Measurements from ENCODE around the gene TSSK6. TPM values are rescaled to one million over a fixed set of nuclear protein-coding genes. Genes with fewer than 3 reads are reported as not detected.

Gene TSSK6
- total RNA-seq, 1 experiment from 2014 or later, result 1.8 TPM

DNA sequence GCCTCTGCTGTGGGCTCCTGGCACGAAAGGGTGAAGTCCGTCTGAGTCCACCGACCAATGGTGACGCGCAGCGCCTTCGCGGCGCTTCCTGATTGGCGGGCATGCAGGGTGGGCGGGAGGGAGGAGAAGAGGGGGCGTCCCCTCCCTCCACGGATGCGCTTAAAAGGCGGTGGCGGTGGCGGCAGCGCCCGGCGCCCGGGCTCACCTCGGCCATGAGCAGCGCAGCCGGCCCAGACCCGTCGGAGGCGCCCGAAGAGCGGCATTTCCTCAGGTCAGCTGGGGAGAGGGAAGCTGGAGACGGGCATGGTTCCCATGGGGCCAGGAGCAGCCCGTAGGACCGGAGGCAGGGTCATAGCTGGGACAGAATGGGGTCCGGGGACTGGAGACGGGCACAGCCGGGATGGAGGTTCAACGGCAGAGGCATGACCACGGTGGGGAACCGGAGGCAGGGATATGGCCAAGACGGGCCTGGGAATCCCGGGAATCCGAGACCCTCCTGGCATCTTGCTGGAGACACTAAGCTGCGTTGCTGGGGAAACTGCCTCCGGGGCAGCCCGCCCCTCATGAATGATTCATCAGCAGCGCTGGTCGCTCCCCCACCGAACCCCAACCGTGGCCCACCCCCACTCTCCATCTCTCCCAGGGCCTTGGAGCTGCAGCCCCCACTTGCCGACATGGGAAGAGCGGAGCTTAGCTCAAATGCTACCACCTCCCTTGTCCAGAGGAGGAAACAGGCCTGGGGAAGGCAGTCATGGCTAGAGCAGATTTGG is 13.6 kb upstream of the TSSK6 start, which contains the start of gene YJEFN3:
Gene YJEFN3, plus strand, starts transcription at position 191 of the 770 bp plus-strand sequence. Its CDS starts 22 bp downstream, at position 213.
- DNase-seq, result no peak
- no peak within 1 kb of the TSS for H3K4me3 ChIP-seq
- H3K36me3 ChIP-seq, result peaks cover 13% of the 10 kb centered on the region

GRCh38 chr19:19527674-19528625 is 12.6 kb upstream of the TSSK6 start:
- H3K9me3 ChIP-seq (replicated peaks), result no peaks in the 10 kb centered on the region
- no peaks in the 10 kb centered on the region for H3K4me1 ChIP-seq
- H3K36me3 ChIP-seq, result peaks cover 13% of the 10 kb centered on the region
- no peaks in the 10 kb centered on the region for H3K27me3 ChIP-seq
- DNase-seq, result no peak
- no peak overlapping the region for H3K27ac ChIP-seq
- H3K4me3 ChIP-seq, result no peak overlapping the region

More for the DNA sequence above, 13.6 kb upstream of the TSSK6 start, which contains the start of gene YJEFN3:
- no peaks in the 10 kb centered on the region for H3K27me3 ChIP-seq
- no peaks in the 10 kb centered on the region for H3K9me3 ChIP-seq (replicated peaks)
- H3K4me1 ChIP-seq, result no peaks in the 10 kb centered on the region
- no peak within 1 kb of the TSS for H3K27ac ChIP-seq

DNA sequence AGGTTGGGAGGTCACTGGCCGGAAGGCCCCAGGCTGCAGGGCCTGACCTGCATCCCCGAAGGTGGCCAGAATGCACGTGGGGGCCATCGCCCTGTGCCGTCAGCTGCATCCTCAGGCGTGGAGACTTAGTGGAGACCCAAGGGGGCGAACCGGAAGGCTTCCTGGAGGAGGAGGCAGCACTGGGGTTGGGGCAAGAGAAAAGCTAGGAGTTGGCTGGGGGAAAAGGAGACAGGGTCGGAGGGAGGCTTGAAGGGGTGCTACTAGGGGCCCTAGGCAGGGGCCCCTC is 12.0 kb upstream of the TSSK6 start:
- H3K9me3 ChIP-seq (replicated peaks), result no peaks in the 10 kb centered on the region
- no peaks in the 10 kb centered on the region for H3K4me1 ChIP-seq
- H3K27ac ChIP-seq, result no peak overlapping the region
- no peaks in the 10 kb centered on the region for H3K27me3 ChIP-seq
- no peak overlapping the region for H3K4me3 ChIP-seq
- peaks cover 13% of the 10 kb centered on the region for H3K36me3 ChIP-seq
- DNase-seq, result no peak

DNA sequence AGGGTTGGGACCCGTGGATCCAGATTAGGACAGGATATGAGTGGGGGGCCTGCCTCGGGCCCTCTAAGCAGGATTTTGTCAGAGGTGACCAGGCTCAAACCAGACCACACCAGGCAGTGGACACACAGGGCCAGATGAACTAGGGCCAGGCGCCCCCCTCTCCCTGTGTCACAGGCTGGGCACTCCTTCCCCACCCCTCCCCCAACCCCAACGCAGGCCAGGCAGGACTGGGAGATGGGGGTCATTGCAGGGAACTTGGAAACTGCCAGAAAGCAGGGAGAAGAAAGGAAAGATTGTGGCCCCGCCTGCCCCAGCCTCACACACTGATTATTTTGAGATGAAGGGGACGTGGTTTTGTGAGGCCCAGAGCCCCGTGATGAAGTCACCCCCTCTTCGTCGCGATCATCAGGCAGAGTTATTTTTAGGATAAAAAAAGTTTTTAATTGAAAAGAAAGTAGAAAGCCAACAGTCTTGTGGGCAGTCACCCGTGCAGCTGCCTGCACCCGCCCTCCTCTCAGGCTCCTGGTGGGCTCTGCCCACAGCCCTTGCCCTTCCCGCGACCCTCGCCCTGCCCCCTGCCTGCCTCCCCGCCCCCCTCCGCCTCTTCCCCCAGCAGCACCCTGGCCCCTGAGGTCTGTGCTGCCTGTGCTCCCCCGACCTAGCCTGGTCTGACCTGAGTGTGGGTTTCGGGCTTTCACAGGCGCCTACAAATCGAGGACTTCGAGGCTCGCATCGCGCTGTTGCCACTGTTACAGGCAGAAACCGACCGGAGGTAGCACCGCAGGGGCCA is 11.4 kb upstream of the TSSK6 start:
- no peaks in the 10 kb centered on the region for H3K9me3 ChIP-seq (replicated peaks)
- no peak overlapping the region for H3K4me3 ChIP-seq
- no peaks in the 10 kb centered on the region for H3K4me1 ChIP-seq
- DNase-seq, result no peak
- no peaks in the 10 kb centered on the region for H3K27me3 ChIP-seq
- no peak overlapping the region for H3K27ac ChIP-seq
- peaks cover 13% of the 10 kb centered on the region for H3K36me3 ChIP-seq

GRCh38 chr19:19525611-19526380 is 10.4 kb upstream of the TSSK6 start:
- Histone ChIP-seq H3K27me3 (no peaks in the 10 kb centered on the region), H3K27ac (no peak overlapping the region), H3K36me3 (peaks cover 17% of the 10 kb centered on the region), H3K4me3 (no peak overlapping the region), H3K4me1 (no peaks in the 10 kb centered on the region), H3K9me3 (replicated peaks) (no peaks in the 10 kb centered on the region)
- no peak for DNase-seq

- DNase-seq, result no peak
- Histone ChIP-seq H3K27me3 (no peaks in the 10 kb centered on the region), H3K4me3 (no peak overlapping the region), H3K9me3 (replicated peaks) (no peaks in the 10 kb centered on the region), H3K36me3 (peaks cover 27% of the 10 kb centered on the region), H3K4me1 (no peaks in the 10 kb centered on the region), H3K27ac (no peak overlapping the region)
Observed at GRCh38 chr19:19524053-19524452, 8.7 kb upstream of the TSSK6 start.

DNA sequence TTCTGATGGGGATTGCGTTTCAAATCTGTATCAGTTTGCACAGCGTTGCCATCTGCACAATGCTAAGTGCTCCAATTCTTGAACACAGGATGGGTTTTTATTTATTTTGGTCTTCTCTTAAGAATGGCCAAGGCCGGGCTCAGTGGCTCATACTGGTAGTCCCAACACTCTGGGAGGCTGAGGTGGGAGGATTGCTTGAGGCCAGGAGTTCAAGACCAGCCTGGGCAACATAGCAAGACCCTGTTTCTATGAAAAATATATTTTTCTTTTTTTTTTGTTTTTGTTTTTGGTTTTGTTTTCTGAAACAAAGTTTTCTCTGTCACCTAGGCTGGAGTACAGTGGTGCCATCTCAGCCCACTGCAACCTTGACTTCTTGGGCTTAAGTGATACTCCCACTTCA is 7.8 kb upstream of the TSSK6 start:
- no peak for DNase-seq
- Histone ChIP-seq H3K4me3 (no peak overlapping the region), H3K4me1 (no peaks in the 10 kb centered on the region), H3K27ac (no peak overlapping the region), H3K36me3 (peaks cover 27% of the 10 kb centered on the region), H3K9me3 (replicated peaks) (no peaks in the 10 kb centered on the region), H3K27me3 (no peaks in the 10 kb centered on the region)

DNA sequence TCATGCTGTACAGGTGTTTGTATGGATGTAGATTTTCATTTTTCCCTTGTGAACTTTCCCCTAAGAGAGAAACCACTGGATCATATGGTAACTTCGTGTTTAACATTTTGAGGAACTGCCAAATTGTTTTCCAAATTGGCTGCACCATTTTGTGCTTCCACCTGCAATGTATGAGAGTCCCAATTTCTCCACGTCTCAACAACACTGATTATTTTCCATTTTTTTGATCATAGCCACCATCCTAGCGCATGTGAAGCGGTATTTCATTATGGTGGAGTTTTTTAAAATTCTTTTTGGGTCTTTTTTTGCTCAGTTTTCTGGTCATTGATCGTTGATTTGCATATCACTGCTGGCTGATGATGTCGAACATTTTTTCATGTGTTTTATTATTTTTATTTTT is 5.6 kb upstream of the TSSK6 start:
- Histone ChIP-seq H3K27ac (no peak overlapping the region), H3K4me1 (no peaks in the 10 kb centered on the region), H3K36me3 (peaks cover 13% of the 10 kb centered on the region), H3K27me3 (no peaks in the 10 kb centered on the region), H3K9me3 (replicated peaks) (no peaks in the 10 kb centered on the region), H3K4me3 (no peak overlapping the region)
- no peak for DNase-seq

DNA sequence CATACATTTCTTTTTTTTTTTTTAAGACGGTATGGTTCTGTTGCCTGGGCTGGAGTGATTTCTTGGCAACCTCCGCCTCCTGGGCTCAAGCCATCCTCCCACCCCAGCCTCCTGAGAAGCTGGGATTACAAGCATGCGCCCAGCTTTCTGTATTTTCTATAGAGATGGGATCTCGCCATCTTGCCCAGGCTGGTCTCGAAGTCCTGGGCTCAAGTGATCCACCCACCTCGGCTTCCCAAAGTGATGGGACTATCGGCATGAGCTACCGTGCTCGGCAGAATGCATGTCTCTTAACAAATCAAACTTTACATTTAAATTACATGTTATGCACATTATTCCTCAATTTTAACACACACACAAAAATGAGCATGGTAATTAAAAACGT is 1.9 kb upstream of the TSSK6 start:
- Histone ChIP-seq H3K27ac (no peak overlapping the region), H3K4me1 (no peaks in the 10 kb centered on the region), H3K4me3 (no peak overlapping the region)

GRCh38 chr19:19515642-19516519 is 533 bp upstream of the TSSK6 start, which contains the start of gene NDUFA13:
TSS of gene NDUFA13 (plus strand) at chr19:19516225. CDS start at chr19:19516239, 14 bp downstream.
- H3K27me3 ChIP-seq, result no peaks in the 10 kb centered on the region
- peak within 1 kb of the TSS; percentile 68 for H3K4me3 ChIP-seq
- peak; percentile 92 to 97 for DNase-seq
- no peaks in the 10 kb centered on the region for H3K4me1 ChIP-seq
- peak within 1 kb of the TSS; percentile 65 for H3K27ac ChIP-seq
- peaks cover 10% of the 10 kb centered on the region for H3K36me3 ChIP-seq
- H3K9me3 ChIP-seq (replicated peaks), result 0 out of 2 replicates have a peak, but pooled peaks cover 4% of the 10 kb centered on the region

More for the DNA sequence above, 1.9 kb upstream of the TSSK6 start:
- DNase-seq, result no peak
- H3K36me3 ChIP-seq, result peaks cover 13% of the 10 kb centered on the region
- H3K9me3 ChIP-seq (replicated peaks), result 0 out of 2 replicates have a peak, but pooled peaks cover 4% of the 10 kb centered on the region
- no peaks in the 10 kb centered on the region for H3K27me3 ChIP-seq

- Histone ChIP-seq H3K4me3 (no peak overlapping the region), H3K27me3 (no peaks in the 10 kb centered on the region), H3K27ac (no peak overlapping the region), H3K9me3 (replicated peaks) (0 out of 2 replicates have a peak, but pooled peaks cover 4% of the 10 kb centered on the region), H3K36me3 (peaks cover 2% of the 10 kb centered on the region; the same call in 1 of the 2 replicates), H3K4me1 (no peaks in the 10 kb centered on the region)
- DNase-seq, result no peak
Observed at GRCh38 chr19:19514215-19514657, 1.1 kb downstream of the TSSK6 start.

DNA sequence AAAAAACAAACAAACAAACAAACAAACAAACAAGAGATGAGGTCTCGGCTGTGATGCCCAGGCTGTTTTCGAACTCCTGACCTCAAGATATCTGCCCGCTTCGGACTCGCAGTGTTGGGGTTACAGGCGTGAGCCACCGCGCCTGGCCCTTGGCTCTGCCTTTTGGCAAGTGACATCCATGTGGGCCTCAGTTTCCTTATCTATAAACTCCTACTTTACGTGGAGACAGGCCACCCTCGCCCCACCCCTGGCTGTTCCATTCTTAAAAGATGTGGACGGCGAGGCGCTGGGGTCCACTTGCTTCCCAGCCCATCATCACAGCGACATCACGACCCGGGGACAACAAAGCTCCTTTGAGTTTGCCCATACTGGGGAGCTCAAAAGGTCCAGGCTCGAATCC is 1.7 kb downstream of the TSSK6 start:
- Histone ChIP-seq H3K9me3 (replicated peaks) (0 out of 2 replicates have a peak, but pooled peaks cover 4% of the 10 kb centered on the region), H3K4me1 (no peaks in the 10 kb centered on the region), H3K4me3 (no peak overlapping the region), H3K27ac (no peak overlapping the region), H3K27me3 (no peaks in the 10 kb centered on the region), H3K36me3 (no peaks in the 10 kb centered on the region)
- DNase-seq, result no peak

DNA sequence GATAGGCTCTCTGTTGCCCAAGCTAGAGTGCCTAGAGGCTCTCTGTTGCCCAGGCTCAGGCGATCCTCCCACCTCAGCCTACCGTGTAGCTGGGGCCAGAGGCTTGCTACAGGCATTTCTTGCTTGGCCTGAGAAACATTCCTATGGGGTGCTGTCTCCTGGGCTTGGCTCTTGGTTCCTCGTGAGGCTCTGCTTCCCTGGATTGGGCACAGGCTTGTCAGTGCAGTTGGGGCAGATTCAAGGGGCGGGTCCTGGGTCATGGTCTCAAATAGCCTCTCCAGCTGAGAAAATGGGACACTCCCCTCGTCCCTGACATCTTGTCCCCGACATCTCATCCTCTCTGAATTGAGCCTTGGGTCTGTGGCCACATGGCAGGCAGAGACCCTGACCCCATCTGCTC is 4.9 kb downstream of the TSSK6 start:
- Histone ChIP-seq H3K4me1 (no peaks in the 10 kb centered on the region), H3K27ac (no peak overlapping the region), H3K36me3 (peaks cover 10% of the 10 kb centered on the region; the same call in 1 of the 2 replicates), H3K27me3 (no peaks in the 10 kb centered on the region), H3K4me3 (no peak overlapping the region), H3K9me3 (replicated peaks) (0 out of 2 replicates have a peak, but pooled peaks cover 4% of the 10 kb centered on the region)
- no peak for DNase-seq

Data from SJCRH30 (cell line).